GM21360 (cell line): ENCODE data around the gene PHC2.
"Not testable (repeated sequence)": the region's sequence is repeated elsewhere in the genome, so short reads cannot be mapped to it uniquely, and the experiment has no call there.

Experiments
- ATAC-seq: cut with Tn5 transposase; IDR thresholded peaks from one replicate; pipeline ENCODE4 v1.9.1; 2021; ENCODE audit warnings: mild to moderate bottlenecking, moderate library complexity; ENCODE audit not compliant: unreplicated experiment

PHC2 gene

GRCh38 chr1:33319186-33319948 is 111.5 kb downstream of the PHC2 start:
- no peak for ATAC-seq

DNA sequence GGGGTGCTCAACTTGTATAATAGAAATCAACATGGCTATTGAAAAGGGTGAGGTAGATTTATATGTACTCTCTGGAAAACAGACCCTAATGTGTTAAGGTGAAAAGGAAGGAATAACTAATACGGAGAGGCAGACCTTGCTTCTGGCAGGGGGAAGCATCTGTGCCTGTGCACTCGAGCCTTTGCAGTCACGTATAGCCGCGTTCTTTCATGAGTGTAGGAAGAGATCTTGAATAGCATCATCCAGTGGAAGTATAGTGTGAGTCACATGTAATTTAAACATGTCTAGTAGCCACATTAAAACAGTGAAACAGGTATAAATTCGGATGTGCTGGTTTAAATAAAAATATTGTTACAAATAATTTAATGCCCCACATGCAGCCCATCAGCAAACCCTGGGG is 112.9 kb downstream of the PHC2 start:
- ATAC-seq = no peak

DNA sequence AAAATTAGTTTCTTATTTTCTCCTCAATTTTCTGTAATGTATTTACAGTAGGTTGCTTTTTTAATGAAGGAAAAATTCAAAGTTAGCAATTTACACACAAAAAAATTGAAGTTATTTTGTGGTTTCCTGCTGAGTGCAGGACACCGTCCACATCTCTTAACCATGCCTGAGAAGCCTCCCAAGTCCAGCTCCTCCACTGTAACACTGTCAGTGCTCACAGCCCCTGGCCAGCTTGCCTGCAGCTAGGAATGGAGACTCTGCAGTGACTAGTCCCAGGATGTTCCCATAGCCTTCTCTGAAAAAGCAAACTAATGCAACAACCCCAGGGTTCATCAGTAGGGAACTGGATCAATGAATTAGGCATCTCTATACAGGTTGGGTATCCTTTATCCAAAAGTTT is 113.5 kb downstream of the PHC2 start:
- ATAC-seq = no peak

DNA sequence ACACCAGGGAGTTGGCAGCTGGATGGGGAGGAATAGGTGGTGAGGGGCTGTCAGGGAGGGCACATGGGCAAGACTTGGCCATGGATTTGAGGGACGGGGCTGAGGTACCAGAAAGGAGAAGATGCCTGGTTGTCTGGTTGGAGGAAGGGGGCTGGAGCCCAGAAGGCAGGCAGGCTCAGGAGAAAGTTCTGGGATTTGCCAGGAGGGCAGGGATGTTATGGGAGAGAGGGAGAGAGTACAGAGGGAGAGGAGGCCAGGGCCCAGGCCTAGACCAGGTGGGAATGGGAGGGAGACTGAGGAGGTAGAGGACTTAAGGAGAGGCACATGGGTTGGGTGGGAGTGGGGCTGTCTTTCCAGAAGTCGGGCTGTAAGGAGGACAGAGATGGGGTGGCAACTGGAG is 114.3 kb downstream of the PHC2 start:
- ATAC-seq = no peak

DNA sequence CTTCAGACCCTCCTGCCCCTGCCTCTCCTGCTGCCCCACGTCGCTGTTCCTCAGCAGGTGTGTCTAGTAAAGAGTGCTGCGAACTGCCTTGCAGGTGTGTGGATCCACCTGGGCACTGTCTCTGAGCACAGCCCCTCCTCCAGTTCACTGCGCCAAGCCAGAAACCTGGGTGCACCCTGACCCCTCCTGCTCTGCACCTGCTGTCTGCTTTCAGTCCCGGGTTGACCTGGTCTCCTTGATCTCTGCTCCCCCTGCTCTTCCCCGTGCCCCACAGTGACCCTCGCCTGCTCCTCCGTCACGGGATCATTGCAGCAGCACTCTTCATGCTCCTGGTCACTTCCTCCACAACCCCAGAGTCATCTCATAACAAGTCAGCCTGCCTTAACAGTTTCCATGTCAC is 116.5 kb downstream of the PHC2 start:
- ATAC-seq = no peak

- no peak for ATAC-seq
Observed at GRCh38 chr1:33312413-33312749, 118.5 kb downstream of the PHC2 start.

- ATAC-seq = no peak
Observed at GRCh38 chr1:33311706-33312412, 119.0 kb downstream of the PHC2 start.

- no peak for ATAC-seq
Observed at GRCh38 chr1:33310702-33311101, 120.2 kb downstream of the PHC2 start.

DNA sequence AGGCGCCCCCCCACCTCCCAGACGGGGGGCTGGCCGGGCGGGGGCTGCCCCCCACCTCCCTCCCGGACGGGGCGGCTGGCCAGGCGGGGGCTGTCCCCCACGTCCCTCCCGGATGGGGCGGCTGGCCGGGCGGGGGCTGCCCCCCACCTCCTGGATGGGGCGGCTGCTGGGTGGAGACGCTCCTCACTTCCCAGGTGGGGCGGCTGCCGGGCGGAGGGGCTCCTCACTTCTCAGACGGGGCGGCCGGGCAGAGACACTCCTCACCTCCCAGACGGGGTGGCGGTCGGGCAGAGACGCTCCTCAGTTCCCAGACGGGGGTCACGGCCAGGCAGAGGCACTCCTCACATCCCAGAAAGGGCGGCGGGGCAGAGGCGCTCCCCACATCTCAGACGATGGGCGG is 121.5 kb downstream of the PHC2 start:
- not testable (repeated sequence) for ATAC-seq

DNA sequence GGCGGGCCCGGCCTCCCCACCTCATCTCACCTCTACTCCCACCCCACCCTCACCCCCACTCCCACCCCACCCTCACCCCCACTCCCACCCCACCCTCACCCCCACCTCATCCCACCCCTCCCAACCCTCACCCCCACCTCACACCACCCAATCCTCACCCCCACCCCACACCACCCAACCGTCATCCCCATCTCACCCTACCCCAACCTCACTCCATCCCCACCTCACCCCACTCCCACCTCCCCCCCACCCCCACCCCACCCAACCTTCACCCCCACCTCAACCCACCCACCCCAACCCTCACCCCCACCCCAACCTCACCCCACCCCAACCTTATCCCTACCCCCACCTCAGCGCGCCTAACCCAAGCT is 123.4 kb downstream of the PHC2 start:
- ATAC-seq = no peak

DNA sequence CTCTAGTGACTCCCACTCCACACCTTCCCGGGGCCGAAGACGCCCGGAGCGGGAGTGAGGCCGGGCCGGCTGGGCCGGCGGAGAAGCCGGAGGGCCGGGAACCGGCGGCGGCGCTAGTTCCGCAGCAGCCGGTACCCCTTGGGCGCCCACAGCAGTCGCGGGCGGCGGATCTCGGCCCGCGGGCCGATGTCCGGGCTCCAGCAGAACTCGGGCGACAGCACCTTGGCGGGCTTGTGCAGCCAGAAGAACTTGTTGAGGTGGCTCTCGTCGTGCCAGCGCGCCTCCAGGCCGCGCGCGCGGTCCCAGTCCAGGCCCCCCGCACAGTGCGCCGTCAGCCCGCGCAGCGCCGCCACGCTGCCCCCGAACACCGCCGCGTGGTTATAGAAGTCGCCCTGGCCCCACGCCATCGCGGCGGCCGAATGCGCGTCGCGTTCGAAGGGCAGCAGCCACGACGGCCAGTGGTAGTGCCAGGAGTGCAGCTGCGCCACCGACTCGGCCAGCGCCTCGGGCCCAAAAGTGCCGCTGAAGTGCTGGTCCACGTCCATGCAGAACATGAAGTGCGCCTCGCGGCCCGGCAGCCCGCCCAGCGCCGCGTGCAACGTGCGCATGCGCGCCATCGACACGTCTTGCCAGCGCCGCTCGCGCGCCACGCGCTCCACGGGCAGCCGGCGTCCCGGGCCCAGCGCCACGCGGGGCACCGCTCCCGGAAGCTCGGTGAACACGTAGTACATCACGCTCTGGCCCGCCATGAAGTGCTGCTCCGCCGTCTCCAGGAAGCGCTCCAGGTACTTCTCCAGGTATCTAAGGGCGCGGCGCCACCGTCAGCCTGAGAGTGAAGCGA is 124.0 kb downstream of the PHC2 start:
- ATAC-seq = no peak

GRCh38 chr1:33305816-33306652 is 124.9 kb downstream of the PHC2 start:
- ATAC-seq = no peak

DNA sequence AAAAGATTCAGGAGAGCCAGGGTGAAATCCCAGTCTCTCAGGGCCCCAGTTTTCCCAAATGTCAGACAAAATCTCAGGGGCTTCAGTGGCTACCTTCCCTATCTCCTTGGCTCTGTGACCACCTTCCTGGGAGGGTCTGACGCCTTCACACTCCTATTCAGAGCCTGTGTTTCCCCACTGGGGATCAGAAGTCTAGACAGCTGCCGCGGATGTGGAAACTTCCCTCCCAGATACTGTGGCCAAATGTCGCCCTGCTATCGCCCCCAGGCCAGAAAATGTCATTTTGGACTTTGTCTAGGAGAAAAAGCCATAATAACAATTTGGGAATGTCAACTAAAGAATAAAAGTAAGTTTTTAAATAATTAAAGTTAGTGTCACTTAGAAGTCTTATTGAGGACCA is 125.9 kb downstream of the PHC2 start:
- ATAC-seq = no peak

DNA sequence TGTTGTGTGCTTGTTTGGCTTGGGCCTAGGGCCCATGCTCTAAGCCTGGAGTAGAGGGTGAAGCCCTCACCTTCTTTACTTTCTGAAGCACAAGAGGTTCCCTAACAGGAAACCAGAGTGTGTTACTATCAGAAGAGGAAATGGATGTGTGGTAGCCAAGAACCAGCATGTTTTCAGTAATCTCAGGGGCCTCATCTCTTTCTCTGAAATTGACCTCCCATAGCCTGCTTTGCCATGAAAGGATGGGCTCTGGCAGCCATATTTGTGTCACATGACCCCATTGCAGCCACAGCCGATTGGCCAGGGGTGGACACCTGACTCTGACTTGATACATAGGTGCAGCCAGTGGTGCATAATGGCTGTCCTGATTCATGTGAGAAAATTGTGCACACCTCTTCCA is 128.6 kb downstream of the PHC2 start:
- ATAC-seq = no peak

- no peak for ATAC-seq
Observed at GRCh38 chr1:33301273-33301984, 129.5 kb downstream of the PHC2 start.

GRCh38 chr1:33300673-33301072 is 130.2 kb downstream of the PHC2 start:
- ATAC-seq = no peak

- no peak for ATAC-seq
Observed at GRCh38 chr1:33299461-33300155, 131.3 kb downstream of the PHC2 start.

GRCh38 chr1:33298623-33299277 is 132.1 kb downstream of the PHC2 start:
- no peak for ATAC-seq

DNA sequence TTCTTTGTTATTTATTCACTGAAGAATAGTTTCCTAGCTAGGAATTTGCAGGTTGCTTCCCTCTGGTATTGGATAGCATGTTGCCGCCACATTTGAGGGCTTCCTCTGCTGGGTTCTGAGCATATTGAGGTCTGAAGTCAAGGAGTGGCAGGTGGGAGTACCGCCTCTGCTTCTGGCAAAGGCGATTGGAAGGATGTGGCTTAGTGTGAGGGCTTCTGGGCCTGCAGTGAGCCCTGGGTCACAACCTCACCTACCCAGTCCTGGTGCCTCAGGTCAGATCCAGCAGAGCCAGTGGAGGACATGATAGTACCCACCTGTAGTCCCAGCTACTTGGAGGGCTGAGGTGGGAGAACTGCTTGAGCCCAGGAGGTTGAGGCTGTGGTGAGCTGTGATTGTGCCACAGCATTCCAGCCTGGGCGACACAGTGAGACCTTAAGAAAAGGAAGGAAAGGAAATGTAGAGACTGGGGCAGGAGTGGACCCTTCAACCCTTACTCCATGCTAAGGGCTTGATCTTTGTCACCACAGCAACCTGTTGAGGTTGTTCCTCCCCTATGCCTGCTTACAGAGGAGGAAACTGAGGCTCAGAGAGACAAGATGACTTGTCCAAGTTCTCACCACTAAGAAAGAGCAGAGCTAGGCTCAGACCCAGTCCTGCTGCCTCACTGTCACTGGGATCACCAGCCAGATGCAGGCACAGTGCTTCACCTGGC is 132.8 kb downstream of the PHC2 start:
- ATAC-seq = no peak
